Mesothelial cell of epicardium (in vitro differentiated cells): ENCODE data around the gene SIX2. TPM values are rescaled to one million over a fixed set of nuclear protein-coding genes. Genes with fewer than 3 reads are reported as not detected.

Experiments used
- DNase-seq, 2 experiments: peaks; one replicate each; pipeline ENCODE4 v3.0.0; 2021; ENCODE audit warnings: low spot score in 2 of 2; ENCODE audit not compliant: unreplicated experiment in 2 of 2
- H3K27ac Mint-ChIP-seq: 2 replicates; pipeline ENCODE4 v1.8.0; 2021; ENCODE audit warnings: mixed read lengths
- H3K27me3 Mint-ChIP-seq: 2 replicates; pipeline ENCODE4 v1.8.0; 2021; ENCODE audit warnings: low read depth, mixed read lengths
- H3K36me3 Mint-ChIP-seq: 2 replicates; pipeline ENCODE4 v1.8.0; 2021; ENCODE audit warnings: mixed read lengths
- H3K4me1 Mint-ChIP-seq: 2 replicates; pipeline ENCODE4 v1.8.0; 2021; ENCODE audit warnings: mixed read lengths
- H3K4me3 Mint-ChIP-seq: 2 replicates; pipeline ENCODE4 v1.8.0; 2021; ENCODE audit warnings: mild to moderate bottlenecking, moderate library complexity, mixed read lengths
- H3K9me3 Mint-ChIP-seq: 2 replicates; pipeline ENCODE4 v1.8.0; 2021; ENCODE audit warnings: mixed read lengths
- CTCF ChIP-seq: fragments of 200-600 bp; sonication (generic); IDR thresholded peaks from one replicate; pipeline ENCODE4 v1.5.0; 2021; ENCODE audit warnings: antibody characterized with exemption; ENCODE audit not compliant: unreplicated experiment
- total RNA-seq: library from RNA; stranded (reverse); gene quantifications from 3 replicates; pipeline ENCODE4 v1.2.1, GENCODE V29; 2021

SIX2 gene
- total RNA-seq, 1 donor from 2014 or later, result not detected

- Mint-ChIP-seq H3K4me3 (no peak overlapping the region), H3K27ac (no peak overlapping the region), H3K36me3 (no peaks in the 10 kb centered on the region), H3K9me3 (no peaks in the 10 kb centered on the region), H3K27me3 (peaks cover 98% of the 10 kb centered on the region), H3K4me1 (peaks cover 13% of the 10 kb centered on the region)
- DNase-seq, result no peak
- TF ChIP-seq CTCF, result no peak
Observed at GRCh38 chr2:44957656-44958327, 51.5 kb downstream of the SIX2 start.

GRCh38 chr2:44956843-44957242, 52.4 kb downstream of the SIX2 start:
- no peaks in the 10 kb centered on the region for H3K9me3 Mint-ChIP-seq
- no peak overlapping the region for H3K27ac Mint-ChIP-seq
- H3K36me3 Mint-ChIP-seq, result no peaks in the 10 kb centered on the region
- no peak for TF ChIP-seq CTCF
- H3K4me1 Mint-ChIP-seq, result peaks cover 15% of the 10 kb centered on the region
- no peak overlapping the region for H3K4me3 Mint-ChIP-seq
- H3K27me3 Mint-ChIP-seq, result peaks cover 97% of the 10 kb centered on the region
- no peak for DNase-seq

- peaks cover 15% of the 10 kb centered on the region for H3K4me1 Mint-ChIP-seq
- peaks cover 97% of the 10 kb centered on the region for H3K27me3 Mint-ChIP-seq
- H3K36me3 Mint-ChIP-seq, result no peaks in the 10 kb centered on the region
- H3K27ac Mint-ChIP-seq, result no peak overlapping the region
- H3K4me3 Mint-ChIP-seq, result peak overlapping the region; percentile 67
- H3K9me3 Mint-ChIP-seq, result no peaks in the 10 kb centered on the region
- DNase-seq, result peak; percentile 77 to 91
- TF ChIP-seq CTCF, result peak; percentile 74
Observed at GRCh38 chr2:44955593-44956392, 53.5 kb downstream of the SIX2 start.

Other genes starting within 250 kb of the SIX2 start
- not detected in 3 replicates for gene SIX3, start 67.8 kb downstream of the SIX2 start, total RNA-seq